A673 (cell line): ENCODE data around the gene SAP130. TPM values are rescaled to one million over a fixed set of nuclear protein-coding genes. Genes with fewer than 3 reads are reported as not detected.

Experiments
- BruUV-seq: library from RNA; stranded (reverse); fragments of 400-500 nt; replicated peaks from 2 replicates; lab custom pipeline; 2021; lab: Mats Ljungman, UMichigan
- CTCF ChIA-PET: fragments of 300-600 bp; sonication (Branson Sonifier 250); formaldehyde crosslinking; loops from one replicate; lab custom pipeline; 2022; ENCODE audit warnings: antibody characterized with exemption; lab: Charles Lee
- POLR2A ChIA-PET: fragments of 300-600 bp; sonication (Branson Sonifier 250); formaldehyde crosslinking; loops from one replicate; lab custom pipeline; 2022; ENCODE audit warnings: antibody characterized with exemption; ENCODE audit not compliant: low non-redundant PET; lab: Charles Lee
- DNase-seq: peaks from one replicate; pipeline ENCODE4 v3.0.0-alpha.2; 2015; ENCODE audit warnings: low spot score
- H3K27ac ChIP-seq: fragments of 200-600 bp; sonication (generic); 2 replicates; pipeline ENCODE4 v1.5.1; 2016; ENCODE audit warnings: mixed run types, low read depth, mild to moderate bottlenecking, mixed read lengths, antibody characterized with exemption, low read length; ENCODE audit not compliant: poor library complexity, severe bottlenecking
- H3K27me3 ChIP-seq: fragments of 200-600 bp; sonication (generic); replicated peaks from 2 replicates; pipeline ENCODE4 v1.6.1; 2017; ENCODE audit warnings: mixed run types, low read depth, mild to moderate bottlenecking, mixed read lengths, antibody characterized with exemption, low read length; ENCODE audit not compliant: insufficient read depth, poor library complexity
- H3K36me3 ChIP-seq: fragments of 200-600 bp; sonication (generic); 2 replicates; pipeline ENCODE4 v1.6.1; 2016; ENCODE audit warnings: mixed run types, mild to moderate bottlenecking, mixed read lengths, antibody characterized with exemption, low read length; ENCODE audit not compliant: insufficient read depth, poor library complexity, severe bottlenecking
- H3K4me1 ChIP-seq: fragments of 200-600 bp; sonication (generic); 2 replicates; pipeline ENCODE4 v1.6.1; 2017; ENCODE audit warnings: mixed run types, mild to moderate bottlenecking, mixed read lengths, antibody characterized with exemption, low read length; ENCODE audit not compliant: insufficient read depth, poor library complexity, severe bottlenecking
- H3K4me3 ChIP-seq: fragments of 200-600 bp; sonication (generic); 2 replicates; pipeline ENCODE4 v1.5.1; 2016; ENCODE audit warnings: low read depth, mixed run types, mild to moderate bottlenecking, mixed read lengths, low read length; ENCODE audit not compliant: poor library complexity, severe bottlenecking
- H3K9me3 ChIP-seq: fragments of 200-600 bp; sonication (generic); 2 replicates; pipeline ENCODE4 v1.6.1; 2016; ENCODE audit warnings: mixed run types, low read depth, mild to moderate bottlenecking, mixed read lengths, antibody characterized with exemption, low read length; ENCODE audit not compliant: poor library complexity, severe bottlenecking
- EZH2 ChIP-seq: fragments of 200-600 bp; sonication (generic); IDR thresholded peaks from 2 replicates; pipeline ENCODE4 v1.6.1; 2017; ENCODE audit warnings: borderline replicate concordance, low read depth, mild to moderate bottlenecking, mixed read lengths, antibody characterized with exemption, low read length; ENCODE audit not compliant: poor library complexity, severe bottlenecking
- intact Hi-C: fragments of 100-400 bp; cut with micrococcal nuclease; formaldehyde crosslinking; loops from one replicate; pipeline ENCODE4 v1.10.0; 2022; ENCODE audit not compliant: unreplicated experiment
- total RNA-seq: library from RNA; stranded (reverse); gene quantifications from 2 replicates; pipeline ENCODE4 v1.2.3, GENCODE V29; 2021
- TF ChIP-seq, protein P1 (sequence below): fragments of 300-800, 200-600 bp; sonication (generic); conservative IDR thresholded peaks from 2 replicates; pipeline ENCODE4 v1.5.1; 2017; ENCODE audit warnings: low read depth, mild to moderate bottlenecking, antibody characterized with exemption, low read length, moderate library complexity, mixed read lengths

The SAP130 gene
- total RNA-seq, 1 experiment from 2014 or later: 40.4 TPM

DNA sequence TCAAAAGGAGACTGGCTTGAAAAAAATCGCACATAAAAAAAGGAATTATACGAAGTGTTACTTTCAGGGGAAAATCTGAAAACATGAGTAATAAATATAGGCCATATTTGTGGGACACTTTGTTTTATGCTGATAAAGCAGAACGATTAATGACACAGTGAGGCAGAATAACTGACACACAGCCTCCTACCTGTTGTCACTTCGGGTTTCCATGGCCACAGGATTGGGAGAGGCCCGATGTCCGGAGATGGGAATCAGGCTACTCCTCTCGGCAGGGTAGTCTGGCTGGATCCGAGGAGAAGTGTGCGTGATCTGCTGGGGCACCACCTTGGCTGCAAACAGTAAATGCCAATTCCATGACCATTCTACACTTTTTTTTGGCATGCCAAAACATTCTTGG is 31.7 kb downstream of the SAP130 start:
- H3K4me3 ChIP-seq: no peak overlapping the region
- H3K27me3 ChIP-seq: no peaks in the 10 kb centered on the region
- H3K9me3 ChIP-seq: no peaks in the 10 kb centered on the region
- H3K27ac ChIP-seq: no peak overlapping the region
- TF ChIP-seq, protein P1, sequence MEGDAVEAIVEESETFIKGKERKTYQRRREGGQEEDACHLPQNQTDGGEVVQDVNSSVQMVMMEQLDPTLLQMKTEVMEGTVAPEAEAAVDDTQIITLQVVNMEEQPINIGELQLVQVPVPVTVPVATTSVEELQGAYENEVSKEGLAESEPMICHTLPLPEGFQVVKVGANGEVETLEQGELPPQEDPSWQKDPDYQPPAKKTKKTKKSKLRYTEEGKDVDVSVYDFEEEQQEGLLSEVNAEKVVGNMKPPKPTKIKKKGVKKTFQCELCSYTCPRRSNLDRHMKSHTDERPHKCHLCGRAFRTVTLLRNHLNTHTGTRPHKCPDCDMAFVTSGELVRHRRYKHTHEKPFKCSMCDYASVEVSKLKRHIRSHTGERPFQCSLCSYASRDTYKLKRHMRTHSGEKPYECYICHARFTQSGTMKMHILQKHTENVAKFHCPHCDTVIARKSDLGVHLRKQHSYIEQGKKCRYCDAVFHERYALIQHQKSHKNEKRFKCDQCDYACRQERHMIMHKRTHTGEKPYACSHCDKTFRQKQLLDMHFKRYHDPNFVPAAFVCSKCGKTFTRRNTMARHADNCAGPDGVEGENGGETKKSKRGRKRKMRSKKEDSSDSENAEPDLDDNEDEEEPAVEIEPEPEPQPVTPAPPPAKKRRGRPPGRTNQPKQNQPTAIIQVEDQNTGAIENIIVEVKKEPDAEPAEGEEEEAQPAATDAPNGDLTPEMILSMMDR: no peak
- no peak for TF ChIP-seq EZH2
- BruUV-seq: no TSS peak
- ChIA-PET POLR2A (no interaction called here), CTCF (no interaction called here)
- DNase-seq: no peak
- no peaks in the 10 kb centered on the region for H3K4me1 ChIP-seq
- intact Hi-C loops: no loop called here
- H3K36me3 ChIP-seq: peaks cover 61% of the 10 kb centered on the region

DNA sequence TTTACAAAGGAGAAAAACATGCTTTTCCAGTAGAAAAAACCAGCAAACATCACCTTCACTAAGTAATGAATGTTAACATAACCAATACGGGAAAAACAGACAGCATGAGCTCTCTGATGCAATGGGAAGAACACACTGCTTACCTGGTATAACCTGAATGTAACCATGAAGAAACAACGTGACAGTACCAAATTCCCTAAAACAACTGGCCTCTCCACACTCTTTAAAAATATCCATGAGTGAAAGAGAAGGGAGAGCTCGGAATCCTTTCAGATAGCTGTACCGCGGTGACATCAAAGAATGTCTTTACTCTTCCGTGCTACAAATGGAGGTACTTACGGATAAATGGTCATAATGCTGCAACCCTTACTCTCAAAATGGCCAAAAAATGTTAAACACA is 32.1 kb downstream of the SAP130 start:
- DNase-seq: no peak
- no peaks in the 10 kb centered on the region for H3K4me1 ChIP-seq
- ChIA-PET POLR2A (no interaction called here), CTCF (no interaction called here)
- BruUV-seq: no TSS peak
- H3K9me3 ChIP-seq: no peaks in the 10 kb centered on the region
- no peaks in the 10 kb centered on the region for H3K27me3 ChIP-seq
- H3K36me3 ChIP-seq: peaks cover 57% of the 10 kb centered on the region
- intact Hi-C loops: no loop called here
- no peak overlapping the region for H3K27ac ChIP-seq
- no peak for TF ChIP-seq EZH2
- TF ChIP-seq, protein P1: no peak
- H3K4me3 ChIP-seq: no peak overlapping the region

DNA sequence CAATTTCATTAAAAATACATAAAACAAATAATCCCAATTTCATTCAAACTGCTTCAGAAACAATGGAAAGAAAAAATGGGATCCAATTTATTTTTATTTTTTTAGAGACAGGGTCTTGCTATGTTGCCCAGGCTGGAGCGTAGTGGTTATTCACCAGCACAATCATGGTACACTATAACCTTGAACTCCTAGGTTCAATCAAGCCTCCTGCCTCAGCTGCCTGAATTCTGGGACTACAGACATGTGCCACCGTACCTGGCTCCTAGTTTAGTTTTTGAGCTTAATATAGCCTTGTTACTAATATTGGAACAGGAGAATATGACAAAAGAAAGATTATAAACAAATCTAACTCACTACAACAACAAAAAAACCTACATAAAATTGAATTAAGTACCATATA is 34.2 kb downstream of the SAP130 start:
- Histone ChIP-seq H3K27ac (no peak overlapping the region), H3K27me3 (no peaks in the 10 kb centered on the region), H3K4me1 (no peaks in the 10 kb centered on the region), H3K4me3 (no peak overlapping the region), H3K36me3 (peaks cover 55% of the 10 kb centered on the region), H3K9me3 (no peaks in the 10 kb centered on the region)
- BruUV-seq: no TSS peak
- CTCF ChIA-PET: no interaction called here
- TF ChIP-seq, protein P1: no peak
- TF ChIP-seq EZH2: no peak
- POLR2A ChIA-PET: interaction anchor here (1.0 kb wide), 1 partner anchor 52 kb away, joined by 3 read pairs; no protein-coding TSS in a partner anchor
- intact Hi-C loops: no loop called here
- DNase-seq: no peak
